ENCODE measurements around the gene AMH.
A peak's percentile ranks its signal among the peaks of the same experiment; 100 is the strongest.
"Not testable (repeated sequence)": the region's sequence is repeated elsewhere in the genome, so short reads cannot be mapped to it uniquely, and the experiment has no call there.

Gene AMH

GRCh38 chr19:2270423-2271233 is 21.5 kb downstream of the AMH start:
- peak; percentile 63 for DNase-seq (ENCODE audit: low read depth)

DNA sequence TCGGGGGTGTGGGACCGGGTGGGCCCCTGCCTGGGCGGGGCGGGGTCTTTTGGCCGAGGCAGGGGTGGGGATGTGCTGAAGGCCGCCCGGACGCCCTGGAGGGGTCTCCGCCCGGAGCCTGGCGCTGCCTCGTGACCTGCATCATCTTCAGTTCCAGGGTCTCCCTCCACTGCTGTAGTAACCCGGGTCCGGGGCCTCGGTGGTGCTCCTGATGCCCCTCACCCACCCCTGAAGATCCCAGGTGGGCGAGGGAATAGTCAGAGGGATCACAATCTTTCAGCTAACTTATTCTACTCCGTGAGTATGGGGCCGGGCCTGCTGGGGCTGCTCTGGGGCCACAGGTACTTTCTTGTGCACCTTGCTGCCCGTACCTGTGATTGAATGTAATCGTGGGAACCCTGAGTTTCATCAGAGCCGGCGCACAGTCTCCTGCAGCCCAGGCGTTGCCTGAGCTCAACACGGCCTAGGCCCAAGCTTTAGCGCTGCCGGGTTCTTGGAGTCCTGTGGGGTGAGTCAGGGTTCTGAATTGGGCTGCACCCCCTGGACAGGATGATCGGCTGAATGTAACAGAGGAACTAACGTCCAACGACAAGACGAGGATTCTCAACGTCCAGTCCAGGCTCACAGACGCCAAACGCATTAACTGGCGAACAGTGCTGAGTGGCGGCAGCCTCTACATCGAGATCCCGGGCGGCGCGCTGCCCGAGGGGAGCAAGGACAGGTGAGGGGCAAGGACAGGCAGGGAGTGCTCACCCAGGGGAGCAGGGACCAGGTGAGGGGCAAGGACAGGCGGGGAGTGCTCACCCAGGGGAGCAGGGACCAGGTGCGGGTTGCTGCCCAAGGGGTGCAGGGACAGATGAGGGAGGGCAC is 22.3 kb downstream of the AMH start:
- no peak for DNase-seq (ENCODE audit: low read depth)

DNA sequence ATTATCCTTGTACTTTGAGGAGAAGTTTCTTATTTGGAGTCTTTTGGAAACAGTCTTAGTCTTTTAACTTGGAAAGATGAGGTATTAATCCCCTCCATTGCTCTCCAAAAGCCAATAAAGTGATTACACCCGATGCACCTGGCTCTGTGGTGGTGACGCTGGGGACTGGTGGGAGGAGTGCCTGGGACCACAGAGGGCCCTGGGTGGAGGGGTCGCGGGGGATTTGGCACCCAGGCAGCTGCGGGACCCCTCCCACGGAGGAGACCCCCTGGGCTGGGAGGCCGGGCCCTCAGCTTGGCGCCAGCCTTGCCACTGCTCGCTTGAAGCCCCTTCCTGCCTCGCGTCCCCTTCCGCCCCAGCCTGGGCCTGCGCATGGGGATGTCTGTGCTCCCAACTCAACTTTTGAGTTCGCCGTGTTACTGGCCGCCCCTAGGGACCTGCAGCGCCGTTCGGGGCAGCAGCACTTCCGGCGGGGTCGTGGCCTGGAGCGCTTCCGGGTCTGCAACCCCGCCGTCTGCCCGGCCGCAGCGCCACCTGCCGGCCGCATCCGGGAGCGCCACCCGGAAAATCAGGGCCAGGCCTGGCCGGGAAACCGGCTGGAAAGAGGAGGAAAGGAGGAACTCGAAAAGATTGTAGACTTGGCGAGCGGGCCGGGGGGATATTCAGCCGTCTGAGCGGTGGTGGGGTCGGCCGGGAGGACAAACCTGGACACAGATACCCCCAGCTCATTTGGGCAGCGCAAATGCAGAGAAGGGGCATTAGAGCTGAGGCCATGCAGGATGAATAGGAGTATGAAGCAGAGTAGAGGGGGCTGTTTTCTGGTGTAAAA is 24.4 kb downstream of the AMH start:
- peak; percentile 68 for DNase-seq (ENCODE audit: low read depth)

DNA sequence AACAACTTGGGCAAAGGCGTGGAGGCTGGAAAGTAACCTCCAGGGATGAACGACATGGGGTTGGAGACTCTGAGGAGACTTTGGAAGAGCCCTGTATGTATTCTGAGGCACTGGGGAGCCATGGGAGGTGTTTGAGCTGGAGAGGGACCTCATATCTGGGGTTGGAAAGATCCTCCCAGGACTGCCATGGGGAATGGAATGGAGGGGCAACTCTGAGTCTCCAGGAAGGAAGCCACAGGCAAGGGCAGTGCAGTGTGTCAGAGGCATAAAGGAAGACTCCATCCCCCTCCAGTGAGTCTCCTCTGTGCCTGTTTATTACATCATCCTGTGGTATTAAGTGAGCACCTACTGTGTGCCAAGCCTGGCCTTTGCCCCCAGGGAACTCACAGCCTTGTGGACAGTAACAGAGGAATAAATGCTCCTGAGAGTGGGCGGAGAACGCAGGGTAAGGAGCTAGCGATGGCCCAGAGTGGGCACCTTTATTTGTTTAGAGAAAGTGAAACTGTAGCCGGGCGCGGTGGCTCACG is 25.1 kb downstream of the AMH start:
- no peak for DNase-seq (ENCODE audit: low read depth)

DNA sequence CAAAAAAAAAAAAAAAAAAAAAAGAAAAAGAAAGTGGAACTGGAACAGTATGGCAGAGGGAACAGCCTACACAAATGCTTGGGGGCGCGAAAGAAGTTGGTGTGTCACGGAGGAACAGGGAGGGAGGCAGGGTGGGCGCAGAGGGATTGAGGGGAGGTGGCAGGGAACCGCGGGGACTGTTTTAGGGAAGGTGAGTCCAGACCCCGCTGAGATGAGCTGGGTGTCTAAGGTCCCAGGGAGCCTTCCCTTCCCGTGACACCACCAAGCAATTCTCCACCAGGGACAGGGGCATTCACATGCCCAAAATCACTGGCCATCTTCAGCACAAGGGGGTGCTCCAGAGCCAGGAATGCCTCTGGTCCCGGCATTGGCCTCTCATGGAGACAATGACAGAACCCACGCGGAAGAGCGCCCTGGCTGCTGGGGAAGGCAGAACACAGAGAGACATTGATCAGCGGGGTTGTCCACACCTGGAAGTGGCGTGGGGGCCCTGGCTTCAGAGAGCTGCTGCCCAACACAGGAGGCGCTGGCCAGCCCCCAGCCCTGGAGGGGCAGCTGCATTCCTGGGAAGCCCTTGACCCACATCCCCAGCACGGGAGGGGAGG is 25.9 kb downstream of the AMH start:
- no peak for DNase-seq (ENCODE audit: low read depth)

DNA sequence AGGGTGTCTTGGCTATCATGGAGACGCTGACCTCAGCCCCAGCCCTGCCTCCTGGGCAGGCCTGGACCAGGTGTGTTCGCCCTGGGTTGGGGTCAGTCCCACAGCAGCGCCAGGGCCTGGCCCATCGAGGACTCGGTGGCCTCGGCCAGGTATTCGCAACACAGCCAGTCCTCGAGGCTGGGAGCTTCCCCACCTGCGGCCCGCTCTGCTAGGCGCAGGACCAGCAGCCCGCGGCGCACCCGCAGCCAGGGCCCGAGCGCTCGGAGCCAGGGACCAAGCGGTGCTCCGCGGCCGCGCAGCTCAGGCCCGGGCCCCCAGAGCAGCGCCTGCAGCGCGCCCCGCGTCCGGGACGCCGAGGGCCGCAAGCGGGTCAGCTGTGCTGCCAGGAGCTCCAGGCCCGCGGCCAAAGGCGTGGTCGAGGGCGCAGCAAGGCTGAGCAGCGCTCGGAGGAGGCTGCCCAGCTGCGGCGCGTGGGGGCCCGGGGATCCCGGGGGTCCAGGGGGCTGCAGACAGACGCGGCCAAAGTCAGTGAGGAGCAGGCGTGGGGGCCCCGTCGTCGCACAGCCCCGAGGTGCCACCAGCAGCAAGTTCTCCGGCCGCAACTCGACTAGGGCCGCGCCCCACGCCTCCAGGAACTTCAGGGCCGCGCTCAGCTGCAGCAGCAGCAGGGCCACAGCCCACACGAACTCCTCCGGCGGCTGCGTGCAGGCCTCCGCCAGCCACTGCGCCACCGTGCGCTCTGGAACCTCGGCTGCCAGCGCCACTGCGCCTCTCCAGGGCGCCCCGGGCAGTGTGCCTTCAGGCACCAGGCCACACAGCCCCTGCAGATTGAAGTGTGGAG is 26.7 kb downstream of the AMH start:
- DNase-seq (ENCODE audit: low read depth): no peak

GRCh38 chr19:2276429-2276986 is 27.4 kb downstream of the AMH start:
- DNase-seq (ENCODE audit: low read depth): no peak

DNA sequence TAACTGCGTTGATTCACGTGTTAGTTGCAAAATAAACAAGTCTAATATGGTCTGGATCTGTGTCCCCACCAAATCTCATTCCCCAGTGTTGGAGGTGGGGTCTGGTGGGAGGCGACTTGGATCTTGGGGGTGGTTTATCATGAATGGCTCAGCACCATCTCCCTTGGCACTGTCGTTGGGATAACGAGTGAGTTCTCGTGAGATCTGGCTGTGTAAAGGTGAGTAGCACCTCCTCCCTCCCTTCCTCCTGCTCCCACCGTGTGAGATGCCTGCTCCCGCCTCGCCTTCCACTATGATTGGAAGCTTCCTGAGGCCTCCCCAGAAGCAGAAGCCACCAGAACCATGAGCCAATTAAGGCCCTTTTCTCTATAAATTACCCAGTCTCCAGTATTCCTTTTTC is 28.0 kb downstream of the AMH start:
- DNase-seq (ENCODE audit: low read depth): no peak

DNA sequence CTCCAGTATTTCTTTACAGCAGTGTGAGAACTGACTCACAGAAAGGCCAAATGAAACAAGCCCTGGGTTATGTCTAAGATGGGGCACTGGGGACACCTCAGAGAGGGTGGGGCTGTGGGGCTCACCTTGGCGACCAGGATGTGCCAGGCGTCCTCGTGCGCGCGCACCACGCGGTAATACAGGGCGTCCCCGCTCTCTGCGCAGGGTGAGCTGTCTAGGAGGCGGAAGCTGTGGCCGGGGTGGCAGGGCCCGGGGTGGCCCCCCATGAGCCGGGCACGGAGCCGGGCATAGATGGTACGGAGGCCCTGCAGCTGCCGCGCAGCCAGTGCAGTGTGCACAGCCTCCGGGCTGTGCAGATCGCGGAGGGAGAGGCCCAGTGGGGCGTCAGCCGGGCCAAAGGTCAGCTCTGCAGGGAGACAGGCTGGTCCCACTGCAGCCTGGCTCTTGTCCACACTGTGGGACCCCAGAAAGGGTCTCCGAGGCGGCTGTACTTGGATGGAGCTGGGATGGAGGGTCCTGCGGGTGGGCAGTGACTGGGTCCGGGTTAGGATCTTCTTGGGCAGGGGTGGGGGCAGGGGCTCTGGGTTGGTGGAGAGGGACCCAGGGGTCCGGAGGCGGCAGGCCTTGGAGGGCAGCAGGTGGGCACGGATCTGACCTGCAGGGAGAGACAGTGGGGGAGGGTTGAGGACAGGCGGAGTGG is 29.5 kb downstream of the AMH start:
- no peak for DNase-seq (ENCODE audit: low read depth)

GRCh38 chr19:2280633-2281264 is 31.6 kb downstream of the AMH start:
- no peak for DNase-seq (ENCODE audit: low read depth)

DNA sequence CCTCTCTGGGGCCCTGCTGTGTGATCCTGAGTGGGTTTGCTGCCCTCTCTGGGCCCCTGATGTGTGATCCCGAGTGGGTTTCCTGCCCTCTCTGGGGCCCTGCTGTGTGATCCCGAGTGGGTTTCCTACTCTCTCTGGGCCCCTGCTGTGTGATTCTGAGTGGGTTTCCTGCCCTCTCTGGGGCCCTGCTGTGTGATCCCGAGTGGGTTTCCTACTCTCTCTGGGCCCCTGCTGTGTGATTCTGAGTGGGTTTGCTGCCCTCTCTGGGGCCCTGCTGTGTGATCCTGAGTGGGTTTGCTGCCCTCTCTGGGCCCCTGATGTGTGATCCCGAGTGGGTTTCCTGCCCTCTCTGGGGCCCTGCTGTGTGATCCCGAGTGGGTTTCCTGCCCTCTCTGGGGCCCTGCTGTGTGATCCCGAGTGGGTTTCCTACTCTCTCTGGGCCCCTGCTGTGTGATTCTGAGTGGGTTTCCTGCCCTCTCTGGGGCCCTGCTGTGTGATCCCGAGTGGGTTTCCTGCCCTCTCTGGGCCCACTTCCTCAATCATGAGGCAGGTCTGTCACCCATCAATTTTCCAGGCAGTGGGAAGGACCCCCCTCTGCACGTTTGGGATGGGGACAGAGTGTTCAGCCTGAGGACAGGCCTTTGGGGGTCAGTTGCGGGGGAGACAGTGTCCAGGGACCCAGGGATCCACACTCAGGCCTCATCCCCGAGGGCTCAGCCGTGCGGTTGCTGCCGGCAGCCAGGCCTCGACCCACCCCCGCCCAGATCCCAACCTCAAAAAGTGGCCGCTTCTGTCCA is 32.3 kb downstream of the AMH start:
- DNase-seq (ENCODE audit: low read depth): not testable (repeated sequence)

DNA sequence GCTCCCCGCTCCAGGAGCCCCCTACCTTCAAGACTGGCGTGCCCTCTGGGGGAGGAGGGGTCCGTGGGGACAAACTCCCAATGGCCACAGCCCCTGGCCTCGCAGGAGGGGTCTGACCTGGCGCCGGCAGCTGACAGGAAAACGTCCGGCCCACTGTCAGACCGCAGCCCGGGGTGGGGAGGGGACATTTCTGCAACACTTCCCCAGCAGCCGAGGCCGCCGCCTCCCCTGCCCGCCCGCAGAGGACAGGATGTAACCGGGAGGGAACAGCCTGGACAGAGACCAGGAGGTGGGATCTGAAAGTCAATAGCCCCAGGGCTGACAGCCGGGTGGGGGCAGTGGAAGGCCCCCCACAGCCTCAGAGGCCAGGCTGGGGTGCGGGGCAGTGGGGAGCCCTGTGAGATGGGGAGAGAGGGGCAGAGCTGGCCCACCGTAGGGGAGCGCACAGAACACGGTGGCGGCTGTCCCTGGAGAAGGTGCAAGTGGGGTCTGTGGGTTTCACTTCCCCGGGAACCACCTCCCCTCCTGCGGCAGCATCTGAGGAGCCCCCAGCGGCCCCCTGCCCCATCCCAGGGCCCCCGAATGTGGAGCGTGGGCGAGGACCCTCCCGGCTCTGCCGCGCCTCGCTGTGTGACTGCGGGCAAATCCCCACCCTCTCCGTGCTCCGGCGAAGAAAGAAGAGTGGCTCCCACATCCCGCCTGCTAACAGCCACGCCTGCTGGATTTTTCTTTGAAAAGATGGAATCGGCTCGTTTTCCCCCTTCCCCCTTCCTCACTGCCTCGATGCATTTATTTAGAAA is 33.1 kb downstream of the AMH start, which contains the start of gene PEAK3:
TSS of gene PEAK3 (minus strand) at position 114 of the 800 bp plus-strand sequence. CDS start 1,244 bp downstream, outside the sequence.
- no peak for DNase-seq (ENCODE audit: low read depth)

DNA sequence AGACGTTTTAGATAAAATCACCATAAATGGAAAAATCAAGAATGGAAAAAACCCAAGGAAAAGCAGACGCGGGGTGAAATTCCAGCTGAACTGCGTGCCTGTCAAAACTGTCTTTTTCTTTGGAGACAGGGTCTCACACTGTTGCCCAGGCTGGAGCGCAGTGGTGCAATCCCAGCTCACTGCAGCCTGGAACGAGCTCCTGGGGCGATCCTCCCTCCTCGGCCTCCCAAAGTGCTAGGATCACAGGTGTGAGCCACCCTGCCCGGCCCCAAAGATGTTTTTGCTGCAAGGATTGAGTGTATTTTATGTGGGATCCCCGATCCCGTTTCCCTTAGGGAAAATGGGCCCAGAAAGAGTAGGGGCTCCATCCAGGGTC is 33.7 kb downstream of the AMH start:
- DNase-seq (ENCODE audit: low read depth): no peak

- no peak for DNase-seq (ENCODE audit: low read depth)
These were observed 34.8 kb downstream of the AMH start for GRCh38 chr19:2283835-2284507.

GRCh38 chr19:2286402-2287140 is 37.4 kb downstream of the AMH start:
- no peak for DNase-seq (ENCODE audit: low read depth)

Measured in activated T-helper 1 cell treated with Interleukin-2 at 50 U/mL for 16 hours (primary cell).